Measurements from ENCODE around the gene PROC.

GRCh38 chr2:127449898-127450297, 31.7 kb downstream of the PROC start:
- no peak for TF ChIP-seq MAX (IDR thresholded peaks at IDR 0.05)
- no peak for TF ChIP-seq CTCF (IDR thresholded peaks at IDR 0.05; ENCODE audit: control extremely low read depth in 1 of 3, insufficient read depth in 1 of 3, low read depth in 1 of 3, low read length in 3 of 3)
- TF ChIP-seq SRF (IDR thresholded peaks at IDR 0.05; ENCODE audit: low read depth, low read length): no peak
- TF ChIP-seq EZH2 (IDR thresholded peaks at IDR 0.05; ENCODE audit: low read depth, low read length, severe bottlenecking): no peak
- no peak for TF ChIP-seq KDM1A (IDR thresholded peaks at IDR 0.05; ENCODE audit: borderline replicate concordance, low read length)
- no peak for TF ChIP-seq JUN (IDR thresholded peaks at IDR 0.05; ENCODE audit: low read depth, low read length)
- no peak for TF ChIP-seq POLR2A (IDR thresholded peaks at IDR 0.05; ENCODE audit: control extremely low read depth in 1 of 2, low read depth in 2 of 2, low read length in 2 of 2)
- TF ChIP-seq EP300 (IDR thresholded peaks at IDR 0.05; ENCODE audit: borderline replicate concordance in 1 of 2, low read depth in 2 of 2, low read length in 2 of 2): no peak
- TF ChIP-seq TAF1 (IDR thresholded peaks at IDR 0.05; ENCODE audit: low read depth, low read length): no peak
- no peak for TF ChIP-seq POLR2AphosphoS5 (IDR thresholded peaks at IDR 0.05; ENCODE audit: low read depth, low read length)
- no peak for TF ChIP-seq MAFK (IDR thresholded peaks at IDR 0.05; ENCODE audit: low read depth, low read length)
- TF ChIP-seq YY1 (IDR thresholded peaks at IDR 0.05; ENCODE audit: low read depth, low read length): no peak
- no peak for TF ChIP-seq BACH1 (IDR thresholded peaks at IDR 0.05; ENCODE audit: low read length)
